Gastroesophageal sphincter (tissue), 4 donors: ENCODE results near the gene PCBP3. TPM values are rescaled to one million over a fixed set of nuclear protein-coding genes. Genes with fewer than 3 reads are reported as not detected.
"Not testable (repeated sequence)": the region's sequence is repeated elsewhere in the genome, so short reads cannot be mapped to it uniquely, and the experiment has no call there.

Source experiments
- ATAC-seq: fragments of 150-250 bp; one replicate; pipeline ENCODE4 v1.9.1; 2016; ENCODE audit warnings: mild to moderate bottlenecking, moderate library complexity
- H3K27ac ChIP-seq, 4 donors: fragments of 200-600 bp; sonication (generic) in 3 of 4; 1 replicate in 3 of 4; 2 replicates in 1 of 4; pipeline ENCODE4 v1.5.1; 2016 to 2019
- H3K27me3 ChIP-seq: fragments of 200-600 bp; sonication (generic); one replicate; pipeline ENCODE4 v1.5.1; 2019
- H3K36me3 ChIP-seq, 2 donors: fragments of 200-600 bp; sonication (generic); one replicate each; pipeline ENCODE4 v1.5.1; 2019; ENCODE audit warnings: control low read depth in 1 of 2
- H3K4me1 ChIP-seq, 3 donors: fragments of 200-600 bp; sonication (generic); 1 replicate in 2 of 3; 2 replicates in 1 of 3; pipeline ENCODE4 v1.5.1; 2016 to 2019; ENCODE audit warnings: control low read depth in 2 of 3
- H3K4me3 ChIP-seq, 2 donors: fragments of 200-600 bp; sonication (generic); one replicate each; pipeline ENCODE4 v1.5.1; 2019; ENCODE audit warnings: mild to moderate bottlenecking in 1 of 2, moderate library complexity in 1 of 2
- H3K9me3 ChIP-seq, 3 donors: fragments of 200-600 bp; sonication (generic); one replicate each; pipeline ENCODE4 v1.5.1; 2017 to 2019; ENCODE audit warnings: control low read depth in 2 of 3
- EP300 ChIP-seq: sonication (generic); formaldehyde crosslinking; IDR thresholded peaks from one replicate; pipeline ENCODE4 v1.6.1; 2017; ENCODE audit warnings: antibody characterized with exemption, mild to moderate bottlenecking
- POLR2A ChIP-seq, 2 donors: fragments of 450-650 bp; IDR thresholded peaks; one replicate each; pipeline ENCODE4 v1.6.1; 2017; ENCODE audit warnings: antibody characterized with exemption in 2 of 2, mild to moderate bottlenecking in 2 of 2, moderate library complexity in 1 of 2
- POLR2AphosphoS5 ChIP-seq: sonication (generic); formaldehyde crosslinking; IDR thresholded peaks from one replicate; pipeline ENCODE4 v1.6.1; 2017; ENCODE audit warnings: antibody characterized with exemption
- whole genome bisulfite sequencing, 2 donors: methylation state at CpG; one replicate each; pipeline ENCODE4 v1.1.5; 2018; ENCODE audit warnings: low coverage in 1 of 2; 5-methylcytosine and 5-hydroxymethylcytosine counted together
- total RNA-seq, 4 donors: library from RNA; depleted of rRNA; stranded (reverse); fragments of >200 nt; gene quantifications; one replicate each; pipeline ENCODE4 v1.1.0, GENCODE V29; 2016
- TF ChIP-seq, protein P1 (sequence below), 4 experiments: fragments of 200-600 bp in 2 of 4; fragments of 450-650 bp in 2 of 4; sonication (generic) in 1 of 4; IDR thresholded peaks; one replicate each; pipeline ENCODE4 v1.5.1; 2017 to 2019; ENCODE audit warnings: antibody characterized with exemption in 4 of 4, mild to moderate bottlenecking in 2 of 4, moderate library complexity in 2 of 4

PCBP3 gene
- total RNA-seq, 4 donors from 2014 or later, result 5.1 to 14.8 (median 10.4) TPM

DNA sequence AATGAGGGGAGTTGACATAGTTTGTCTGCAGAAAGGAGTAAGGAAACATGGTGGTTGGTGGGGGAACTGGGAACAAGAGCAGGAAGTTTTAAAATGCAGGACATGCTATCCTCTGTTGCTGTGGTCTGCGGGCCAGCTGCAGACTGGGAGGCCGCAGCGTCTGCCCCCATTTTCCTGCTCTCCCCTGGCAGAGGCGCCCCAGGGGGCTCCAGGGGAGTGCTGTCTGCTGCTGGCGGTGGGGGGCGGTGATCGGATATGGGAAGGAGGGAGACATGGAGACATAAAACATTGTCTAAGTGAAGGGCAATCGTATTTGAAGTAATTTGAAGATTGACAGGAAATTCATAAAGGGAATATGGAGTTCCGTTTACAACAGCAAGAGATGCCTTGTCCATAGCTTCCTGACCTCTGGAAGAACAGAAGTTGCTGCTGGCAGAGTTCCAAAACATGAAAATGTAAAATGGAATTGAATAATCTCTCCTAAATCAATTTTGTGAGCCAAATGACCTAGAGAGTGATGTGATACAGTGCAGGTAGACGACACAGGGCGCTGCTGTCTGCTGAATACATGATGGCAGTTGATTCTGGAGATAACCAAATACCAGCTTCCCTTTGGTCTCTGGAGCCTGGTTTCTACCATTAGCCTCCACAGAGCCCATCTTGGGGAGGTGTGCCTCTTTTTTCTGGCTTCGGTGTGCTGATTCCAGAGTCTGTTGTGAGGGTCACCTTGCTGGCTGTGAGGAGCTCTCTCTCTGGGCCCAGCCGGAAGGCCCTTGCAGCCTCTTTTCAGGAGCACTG is 61.0 kb downstream of the PCBP3 start:
- 73 to 74% methylated on average over 2 to 6 of the region's 13 CpGs for WGBS, 2 donors
- TF ChIP-seq POLR2AphosphoS5 (no peak), EP300 (no peak), POLR2A (IDR thresholded peaks at IDR 0.05) (no peak)
- TF ChIP-seq, protein P1, sequence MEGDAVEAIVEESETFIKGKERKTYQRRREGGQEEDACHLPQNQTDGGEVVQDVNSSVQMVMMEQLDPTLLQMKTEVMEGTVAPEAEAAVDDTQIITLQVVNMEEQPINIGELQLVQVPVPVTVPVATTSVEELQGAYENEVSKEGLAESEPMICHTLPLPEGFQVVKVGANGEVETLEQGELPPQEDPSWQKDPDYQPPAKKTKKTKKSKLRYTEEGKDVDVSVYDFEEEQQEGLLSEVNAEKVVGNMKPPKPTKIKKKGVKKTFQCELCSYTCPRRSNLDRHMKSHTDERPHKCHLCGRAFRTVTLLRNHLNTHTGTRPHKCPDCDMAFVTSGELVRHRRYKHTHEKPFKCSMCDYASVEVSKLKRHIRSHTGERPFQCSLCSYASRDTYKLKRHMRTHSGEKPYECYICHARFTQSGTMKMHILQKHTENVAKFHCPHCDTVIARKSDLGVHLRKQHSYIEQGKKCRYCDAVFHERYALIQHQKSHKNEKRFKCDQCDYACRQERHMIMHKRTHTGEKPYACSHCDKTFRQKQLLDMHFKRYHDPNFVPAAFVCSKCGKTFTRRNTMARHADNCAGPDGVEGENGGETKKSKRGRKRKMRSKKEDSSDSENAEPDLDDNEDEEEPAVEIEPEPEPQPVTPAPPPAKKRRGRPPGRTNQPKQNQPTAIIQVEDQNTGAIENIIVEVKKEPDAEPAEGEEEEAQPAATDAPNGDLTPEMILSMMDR (IDR thresholded peaks at IDR 0.05), result no peak

DNA sequence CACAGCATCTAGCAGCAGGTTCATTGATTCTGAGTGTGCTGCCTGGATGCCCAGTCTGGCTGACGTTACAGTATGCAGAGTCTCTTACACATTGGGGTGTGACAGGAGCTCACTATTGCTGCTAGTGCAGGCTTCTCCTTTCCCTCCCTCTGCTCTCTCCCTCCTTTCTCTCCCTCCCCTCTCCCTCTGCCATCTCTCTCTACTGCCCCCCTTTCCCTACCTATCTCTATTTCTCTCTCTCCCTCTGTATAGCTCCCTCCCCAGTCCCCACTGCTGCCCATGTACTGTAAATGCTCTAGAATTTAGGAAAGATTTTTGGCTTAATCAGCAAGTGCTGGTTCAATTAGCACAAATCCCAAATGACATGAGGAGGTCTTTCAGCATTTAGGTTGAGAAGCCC is 62.8 kb downstream of the PCBP3 start:
- 71% methylated on average over 1 of the region's 1 CpG; no CpG with 5 or more reads in 1 of the 2 donors for WGBS, 2 donors
- no peak for ATAC-seq
- TF ChIP-seq POLR2A (IDR thresholded peaks at IDR 0.05) (no peak), POLR2AphosphoS5 (no peak), EP300 (no peak)
- TF ChIP-seq, protein P1 (IDR thresholded peaks at IDR 0.05), result no peak
- H3K4me1 ChIP-seq, result no peaks in the 10 kb centered on the region
- H3K4me3 ChIP-seq, result no peak overlapping the region
- H3K27me3 ChIP-seq, result no peaks in the 10 kb centered on the region
- no peaks in the 10 kb centered on the region for H3K9me3 ChIP-seq
- no peaks in the 10 kb centered on the region for H3K36me3 ChIP-seq
- H3K27ac ChIP-seq, result no peak overlapping the region

More for the DNA sequence above, 61.0 kb downstream of the PCBP3 start:
- H3K27me3 ChIP-seq, result no peaks in the 10 kb centered on the region
- no peak for ATAC-seq
- no peak overlapping the region for H3K27ac ChIP-seq
- no peaks in the 10 kb centered on the region for H3K36me3 ChIP-seq
- no peak overlapping the region for H3K4me3 ChIP-seq
- H3K4me1 ChIP-seq, result no peaks in the 10 kb centered on the region
- no peaks in the 10 kb centered on the region for H3K9me3 ChIP-seq

DNA sequence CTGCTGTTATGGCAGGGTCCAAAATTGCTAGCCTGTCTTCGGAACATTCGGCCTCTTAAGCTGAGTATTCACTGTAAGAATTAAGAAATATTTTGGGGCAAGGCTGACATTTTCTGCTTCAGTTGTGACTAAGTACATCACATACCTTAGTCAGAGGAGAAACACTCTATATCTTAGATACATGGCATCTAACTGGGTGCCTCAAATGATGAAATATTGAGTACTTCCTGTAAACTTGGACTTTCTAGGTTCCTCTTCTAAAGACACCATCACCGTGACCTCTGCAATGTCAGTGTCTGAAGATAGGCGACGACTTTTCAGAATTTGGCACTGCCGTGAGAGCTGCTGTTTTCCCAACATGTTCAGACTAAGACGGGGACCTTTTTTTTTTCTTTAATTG is 65.6 kb downstream of the PCBP3 start:
- Histone ChIP-seq H3K9me3 (no peaks in the 10 kb centered on the region), H3K4me1 (no peaks in the 10 kb centered on the region), H3K27me3 (no peaks in the 10 kb centered on the region), H3K4me3 (no peak overlapping the region), H3K36me3 (no peaks in the 10 kb centered on the region), H3K27ac (no peak overlapping the region)
- TF ChIP-seq, protein P1 (IDR thresholded peaks at IDR 0.05), result no peak
- no peak for TF ChIP-seq POLR2AphosphoS5
- TF ChIP-seq POLR2A (IDR thresholded peaks at IDR 0.05), result no peak
- no peak for TF ChIP-seq EP300
- 85 to 91% methylated on average over 5 to 7 of the region's 7 CpGs for WGBS, 2 donors
- no peak for ATAC-seq

DNA sequence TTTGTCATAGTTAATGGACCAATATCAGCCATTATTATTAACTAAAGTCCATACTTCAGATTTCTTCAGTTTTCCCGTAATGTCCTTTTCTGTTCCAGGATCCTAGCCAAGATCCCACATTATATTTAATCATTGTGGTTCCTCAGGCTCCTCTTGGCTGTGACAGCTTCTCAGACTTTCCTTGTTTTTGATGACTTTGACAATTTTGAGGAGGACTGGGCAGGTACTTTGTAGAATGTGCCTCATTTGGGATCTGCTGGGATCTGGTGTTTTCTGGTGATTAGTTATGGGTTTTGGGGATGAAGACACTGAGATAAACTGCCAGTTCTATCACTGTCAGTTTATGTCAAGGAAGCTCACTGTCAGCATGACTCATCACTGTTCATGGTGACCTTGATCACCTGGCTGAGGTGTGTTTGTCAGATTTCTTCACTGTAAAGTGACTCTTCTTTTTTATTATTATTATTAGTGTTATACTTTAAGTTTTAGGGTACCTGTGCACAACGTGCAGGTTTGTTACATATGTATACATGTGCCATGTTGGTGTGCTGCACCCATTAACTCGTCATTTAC is 66.3 kb downstream of the PCBP3 start:
- no peaks in the 10 kb centered on the region for H3K4me1 ChIP-seq
- TF ChIP-seq, protein P1 (IDR thresholded peaks at IDR 0.05), result no peak
- no peak for TF ChIP-seq EP300
- TF ChIP-seq POLR2A (IDR thresholded peaks at IDR 0.05), result no peak
- TF ChIP-seq POLR2AphosphoS5, result no peak
- no peak overlapping the region for H3K27ac ChIP-seq
- no peak overlapping the region for H3K4me3 ChIP-seq
- WGBS, 2 donors, result 87 to 89% methylated on average over 2 to 3 of the region's 3 CpGs
- H3K9me3 ChIP-seq, result no peaks in the 10 kb centered on the region
- H3K27me3 ChIP-seq, result no peaks in the 10 kb centered on the region
- no peaks in the 10 kb centered on the region for H3K36me3 ChIP-seq
- ATAC-seq, result no peak

DNA sequence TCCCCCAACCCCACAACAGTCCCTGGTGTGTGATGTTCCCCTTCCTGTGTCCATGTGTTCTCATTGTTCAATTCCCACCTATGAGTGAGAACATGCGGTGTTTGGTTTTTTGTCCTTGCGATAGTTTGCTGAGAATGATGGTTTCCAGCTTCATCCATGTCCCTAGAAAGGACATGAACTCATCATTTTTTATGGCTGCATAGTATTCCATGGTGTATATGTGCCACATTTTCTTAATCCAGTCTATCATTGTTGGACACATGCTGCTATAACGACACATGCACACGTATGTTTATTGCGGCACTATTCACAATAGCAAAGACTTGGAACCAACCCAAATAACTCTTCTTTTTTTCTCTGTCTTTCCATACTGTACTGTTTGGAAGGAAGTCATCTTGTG is 66.8 kb downstream of the PCBP3 start:
- not testable (repeated sequence) for H3K36me3 ChIP-seq, ATAC-seq, H3K4me3 ChIP-seq, H3K27ac ChIP-seq, H3K27me3 ChIP-seq, H3K9me3 ChIP-seq, H3K4me1 ChIP-seq
- 79 to 83% methylated on average over 3 of the region's 5 CpGs for WGBS, 2 donors
